ENCODE results near the gene HES4. TPM values are rescaled to one million over a fixed set of nuclear protein-coding genes. Genes with fewer than 3 reads are reported as not detected.

HES4 gene
- total and polyA plus RNA-seq, 10 of the 15 experiments (the other 5 are each of a cell fraction or from before 2014, with no cell fraction given): 0.44 to 1.7 (median 0.85) TPM; not detected in 5

DNA sequence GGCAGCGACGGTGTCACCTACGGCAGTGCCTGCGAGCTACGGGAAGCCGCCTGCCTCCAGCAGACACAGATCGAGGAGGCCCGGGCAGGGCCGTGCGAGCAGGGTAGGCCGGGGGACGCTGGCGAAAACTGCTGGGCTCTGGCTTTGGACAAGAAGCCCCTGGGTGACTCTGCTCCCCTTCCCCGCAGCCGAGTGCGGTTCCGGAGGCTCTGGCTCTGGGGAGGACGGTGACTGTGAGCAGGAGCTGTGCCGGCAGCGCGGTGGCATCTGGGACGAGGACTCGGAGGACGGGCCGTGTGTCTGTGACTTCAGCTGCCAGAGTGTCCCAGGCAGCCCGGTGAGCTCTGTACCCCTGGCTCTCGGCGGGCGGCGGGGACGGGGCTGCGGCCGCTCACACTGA lies 44.0 kb upstream of the HES4 start (continued):
- TF ChIP-seq PAX8 (IDR thresholded peaks at IDR 0.05) (no peak), PAX5 (IDR thresholded peaks at IDR 0.05; ENCODE audit: borderline replicate concordance, low read depth, low read length) (no peak), EZH2 (IDR thresholded peaks at IDR 0.05; ENCODE audit: borderline replicate concordance, control insufficient read depth, low read depth, low read length) (no peak), BRCA1 (IDR thresholded peaks at IDR 0.05; ENCODE audit: low read depth, low read length) (no peak), FOXM1 (IDR thresholded peaks at IDR 0.05; ENCODE audit: low read depth, low read length) (no peak), RAD21 (IDR thresholded peaks at IDR 0.05; ENCODE audit: insufficient read depth, low read depth, low read length) (no peak), CUX1 (IDR thresholded peaks at IDR 0.05; ENCODE audit: insufficient replicate concordance, low read depth, low read length) (no peak)
- TF ChIP-seq, protein P1, sequence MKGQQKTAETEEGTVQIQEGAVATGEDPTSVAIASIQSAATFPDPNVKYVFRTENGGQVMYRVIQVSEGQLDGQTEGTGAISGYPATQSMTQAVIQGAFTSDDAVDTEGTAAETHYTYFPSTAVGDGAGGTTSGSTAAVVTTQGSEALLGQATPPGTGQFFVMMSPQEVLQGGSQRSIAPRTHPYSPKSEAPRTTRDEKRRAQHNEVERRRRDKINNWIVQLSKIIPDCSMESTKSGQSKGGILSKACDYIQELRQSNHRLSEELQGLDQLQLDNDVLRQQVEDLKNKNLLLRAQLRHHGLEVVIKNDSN (IDR thresholded peaks at IDR 0.05; ENCODE audit: borderline replicate concordance, extremely low read length, insufficient read depth, low read depth, low read length): no peak
- TF ChIP-seq, protein P2, sequence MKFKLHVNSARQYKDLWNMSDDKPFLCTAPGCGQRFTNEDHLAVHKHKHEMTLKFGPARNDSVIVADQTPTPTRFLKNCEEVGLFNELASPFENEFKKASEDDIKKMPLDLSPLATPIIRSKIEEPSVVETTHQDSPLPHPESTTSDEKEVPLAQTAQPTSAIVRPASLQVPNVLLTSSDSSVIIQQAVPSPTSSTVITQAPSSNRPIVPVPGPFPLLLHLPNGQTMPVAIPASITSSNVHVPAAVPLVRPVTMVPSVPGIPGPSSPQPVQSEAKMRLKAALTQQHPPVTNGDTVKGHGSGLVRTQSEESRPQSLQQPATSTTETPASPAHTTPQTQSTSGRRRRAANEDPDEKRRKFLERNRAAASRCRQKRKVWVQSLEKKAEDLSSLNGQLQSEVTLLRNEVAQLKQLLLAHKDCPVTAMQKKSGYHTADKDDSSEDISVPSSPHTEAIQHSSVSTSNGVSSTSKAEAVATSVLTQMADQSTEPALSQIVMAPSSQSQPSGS (IDR thresholded peaks at IDR 0.05; ENCODE audit: low read length): no peak
- TF ChIP-seq, protein P3, sequence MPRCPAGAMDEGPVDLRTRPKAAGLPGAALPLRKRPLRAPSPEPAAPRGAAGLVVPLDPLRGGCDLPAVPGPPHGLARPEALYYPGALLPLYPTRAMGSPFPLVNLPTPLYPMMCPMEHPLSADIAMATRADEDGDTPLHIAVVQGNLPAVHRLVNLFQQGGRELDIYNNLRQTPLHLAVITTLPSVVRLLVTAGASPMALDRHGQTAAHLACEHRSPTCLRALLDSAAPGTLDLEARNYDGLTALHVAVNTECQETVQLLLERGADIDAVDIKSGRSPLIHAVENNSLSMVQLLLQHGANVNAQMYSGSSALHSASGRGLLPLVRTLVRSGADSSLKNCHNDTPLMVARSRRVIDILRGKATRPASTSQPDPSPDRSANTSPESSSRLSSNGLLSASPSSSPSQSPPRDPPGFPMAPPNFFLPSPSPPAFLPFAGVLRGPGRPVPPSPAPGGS (IDR thresholded peaks at IDR 0.05; ENCODE audit: borderline replicate concordance, insufficient read depth, low read depth, low read length, poor library complexity, severe bottlenecking): no peak

Measured in GM12878 (cell line).